GM18520 (cell line): ENCODE results near the gene HAUS6.
A peak's percentile ranks its signal among the peaks of the same experiment; 100 is the strongest.
"Not testable (repeated sequence)": the region's sequence is repeated elsewhere in the genome, so short reads cannot be mapped to it uniquely, and the experiment has no call there.

ENCODE experiments used
- ATAC-seq: cut with Tn5 transposase; IDR thresholded peaks from one replicate; pipeline ENCODE4 v1.9.1; 2021; ENCODE audit not compliant: unreplicated experiment

Gene HAUS6, protein sequence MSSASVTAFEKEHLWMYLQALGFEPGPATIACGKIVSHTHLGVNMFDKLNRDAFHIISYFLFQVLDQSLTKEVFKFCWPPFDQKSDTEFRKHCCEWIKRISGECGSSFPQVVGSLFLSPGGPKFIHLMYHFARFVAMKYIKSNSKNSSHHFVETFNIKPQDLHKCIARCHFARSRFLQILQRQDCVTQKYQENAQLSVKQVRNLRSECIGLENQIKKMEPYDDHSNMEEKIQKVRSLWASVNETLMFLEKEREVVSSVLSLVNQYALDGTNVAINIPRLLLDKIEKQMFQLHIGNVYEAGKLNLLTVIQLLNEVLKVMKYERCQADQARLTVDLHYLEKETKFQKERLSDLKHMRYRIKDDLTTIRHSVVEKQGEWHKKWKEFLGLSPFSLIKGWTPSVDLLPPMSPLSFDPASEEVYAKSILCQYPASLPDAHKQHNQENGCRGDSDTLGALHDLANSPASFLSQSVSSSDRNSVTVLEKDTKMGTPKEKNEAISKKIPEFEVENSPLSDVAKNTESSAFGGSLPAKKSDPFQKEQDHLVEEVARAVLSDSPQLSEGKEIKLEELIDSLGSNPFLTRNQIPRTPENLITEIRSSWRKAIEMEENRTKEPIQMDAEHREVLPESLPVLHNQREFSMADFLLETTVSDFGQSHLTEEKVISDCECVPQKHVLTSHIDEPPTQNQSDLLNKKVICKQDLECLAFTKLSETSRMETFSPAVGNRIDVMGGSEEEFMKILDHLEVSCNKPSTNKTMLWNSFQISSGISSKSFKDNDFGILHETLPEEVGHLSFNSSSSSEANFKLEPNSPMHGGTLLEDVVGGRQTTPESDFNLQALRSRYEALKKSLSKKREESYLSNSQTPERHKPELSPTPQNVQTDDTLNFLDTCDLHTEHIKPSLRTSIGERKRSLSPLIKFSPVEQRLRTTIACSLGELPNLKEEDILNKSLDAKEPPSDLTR

GRCh38 chr9:19102631-19103345 is at the start of gene HAUS6:
Gene HAUS6, minus strand, starts transcription at chr9:19102904. Its CDS starts 253 bp downstream, at chr9:19102651.
- ATAC-seq, result peak; percentile 98

- not testable (repeated sequence) for ATAC-seq
Measured at GRCh38 chr9:19152160-19152498, 49.4 kb upstream of the HAUS6 start.

DNA sequence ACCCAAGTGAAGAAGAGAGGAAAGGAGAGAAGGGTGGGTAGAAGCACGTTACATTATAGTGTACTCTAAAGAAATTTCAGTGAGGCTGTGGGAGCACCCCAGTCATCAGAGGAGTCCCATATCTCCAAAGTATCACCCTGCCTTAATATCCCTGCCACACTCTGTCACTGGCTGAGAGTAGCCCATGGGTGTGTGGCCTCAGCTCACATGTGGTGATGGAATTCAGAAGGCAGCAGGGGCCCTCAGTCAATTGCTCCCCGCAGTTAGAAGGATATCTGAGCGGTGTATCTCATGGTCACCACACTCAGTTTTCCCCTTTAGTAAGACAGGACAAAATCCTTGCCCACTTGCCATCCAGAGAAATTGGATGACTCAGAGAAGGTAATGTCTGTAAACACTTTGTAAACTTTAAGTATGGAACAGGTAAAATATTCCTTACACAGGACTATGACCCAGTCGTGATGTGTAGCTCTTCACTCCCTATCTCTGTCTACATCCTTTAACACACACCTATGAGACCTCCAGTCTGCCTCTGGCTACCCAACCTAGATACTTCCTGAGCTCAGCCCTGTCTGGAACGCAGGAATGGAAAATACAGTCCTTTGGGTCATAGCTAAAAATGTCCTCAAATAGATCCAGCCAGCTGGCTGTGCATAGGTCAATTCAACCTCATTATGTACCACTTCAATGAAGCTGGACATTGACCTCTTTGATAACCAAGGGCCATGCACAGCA is 48.9 kb upstream of the HAUS6 start:
- ATAC-seq, result no peak

DNA sequence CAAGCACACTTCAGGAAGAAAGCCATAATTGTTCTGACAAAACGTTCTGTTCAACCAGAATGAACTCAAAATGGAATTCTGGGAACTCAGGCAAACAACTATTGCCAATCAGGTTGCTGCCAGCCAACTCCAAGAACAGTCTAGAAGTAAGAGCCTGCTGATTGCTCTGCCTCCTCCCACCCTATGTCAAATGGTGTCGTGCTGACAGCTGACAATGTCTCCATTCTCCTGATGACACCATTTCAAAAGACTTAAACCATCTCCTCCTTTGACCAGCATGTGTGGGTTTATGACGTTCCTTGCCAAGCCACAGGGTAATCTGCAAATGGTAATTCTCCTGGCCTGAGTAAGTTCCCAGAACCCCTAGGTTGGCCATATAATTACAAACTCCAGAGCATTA is 46.5 kb upstream of the HAUS6 start:
- no peak for ATAC-seq

GRCh38 chr9:19148187-19148586 is 45.5 kb upstream of the HAUS6 start:
- ATAC-seq, result no peak

- no peak for ATAC-seq
Measured at GRCh38 chr9:19146441-19147024, 43.8 kb upstream of the HAUS6 start.

DNA sequence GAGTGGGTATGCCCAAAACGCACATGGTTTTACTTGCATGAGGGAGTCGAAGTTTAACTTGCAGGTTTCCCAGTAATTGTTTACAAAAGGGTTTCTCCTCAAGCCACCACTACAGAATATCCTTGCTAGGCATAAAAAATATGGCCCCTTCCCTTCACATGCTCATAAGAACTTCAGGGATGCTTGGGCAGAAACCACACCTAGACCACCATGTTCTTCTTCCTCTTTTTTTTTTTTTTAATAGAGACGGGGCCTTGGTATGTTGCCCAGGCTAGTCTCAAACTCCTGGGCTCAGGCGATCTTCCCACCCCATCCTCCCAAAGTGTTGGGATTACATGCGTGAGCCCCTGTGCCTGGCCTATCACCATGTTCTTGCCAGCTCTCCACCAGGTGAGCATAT is 43.2 kb upstream of the HAUS6 start:
- ATAC-seq, result no peak

GRCh38 chr9:19140259-19140658 is 37.6 kb upstream of the HAUS6 start:
- no peak for ATAC-seq

- ATAC-seq, result no peak
Measured at GRCh38 chr9:19138084-19138483, 35.4 kb upstream of the HAUS6 start.

DNA sequence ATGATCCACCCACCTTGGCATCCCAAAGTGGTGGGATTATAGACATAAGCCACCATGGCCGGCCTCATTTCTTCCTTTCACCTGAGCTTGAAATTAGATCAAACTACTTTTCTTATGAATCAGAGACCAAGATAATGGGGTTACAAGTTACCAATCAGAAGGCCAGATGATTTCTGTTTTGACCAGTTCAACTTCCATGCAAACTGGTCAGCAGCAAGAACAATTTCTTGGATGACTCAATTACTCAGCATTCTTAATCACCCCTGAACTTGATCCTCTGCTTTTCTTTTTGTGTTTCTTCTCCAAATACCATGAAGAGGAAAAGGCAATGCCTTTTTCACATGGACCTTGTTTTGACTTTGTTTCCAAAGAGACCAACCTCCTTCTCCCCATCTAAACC is 34.6 kb upstream of the HAUS6 start:
- ATAC-seq, result no peak

GRCh38 chr9:19136129-19136528 is 33.4 kb upstream of the HAUS6 start:
- ATAC-seq, result no peak

- ATAC-seq, result no peak
Measured at GRCh38 chr9:19133549-19134345, 31.0 kb upstream of the HAUS6 start.

DNA sequence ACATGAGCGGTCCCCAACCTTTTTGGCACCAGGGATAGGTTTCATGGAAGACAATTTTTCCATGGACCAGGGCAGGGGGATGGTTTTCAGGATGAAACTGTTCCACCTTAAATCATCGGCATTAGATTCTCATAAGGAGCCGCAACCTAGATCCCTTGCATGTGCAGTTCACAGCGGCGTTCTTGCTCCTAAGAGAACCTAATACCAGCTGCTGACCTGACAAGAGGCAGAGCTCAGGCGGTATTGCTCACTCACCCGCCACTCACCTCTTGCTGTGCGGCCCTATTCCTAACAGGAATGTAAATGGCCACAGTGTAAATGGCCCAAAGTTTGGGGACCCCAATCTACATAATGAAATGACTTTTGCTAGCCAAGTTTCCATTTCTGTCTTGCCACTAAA is 27.7 kb upstream of the HAUS6 start:
- ATAC-seq, result no peak

DNA sequence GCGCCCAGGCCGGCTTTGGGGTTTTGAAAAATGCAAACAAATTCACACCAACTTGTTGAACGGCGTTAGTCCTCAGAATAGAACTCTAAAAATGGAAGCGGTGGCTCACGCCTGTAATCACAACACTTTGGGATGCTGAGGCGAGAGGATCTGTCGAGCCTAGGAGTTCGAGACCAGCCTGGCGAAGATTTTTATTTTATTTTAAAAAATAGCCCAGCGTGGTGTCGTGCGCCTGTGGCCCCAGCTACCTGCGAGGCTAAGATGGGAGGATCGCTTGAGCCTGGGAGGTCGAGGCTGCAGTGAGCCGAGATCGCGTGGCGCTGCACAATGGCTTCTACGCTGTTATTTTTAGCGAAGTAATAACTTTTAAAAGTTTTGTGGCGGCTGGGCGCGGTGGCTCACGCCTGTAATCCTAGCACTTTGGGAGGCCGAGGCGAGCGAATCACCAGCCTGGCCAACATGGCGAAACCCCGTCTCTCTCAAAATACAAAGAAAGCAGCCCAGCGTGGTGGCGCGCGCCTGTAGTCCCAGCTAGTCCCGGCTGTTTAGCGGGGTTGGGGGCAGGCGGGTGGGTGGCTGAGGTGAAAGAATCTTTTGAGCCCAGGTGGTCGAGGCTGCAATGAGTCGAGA is 25.3 kb upstream of the HAUS6 start:
- ATAC-seq, result peak; percentile 1

DNA sequence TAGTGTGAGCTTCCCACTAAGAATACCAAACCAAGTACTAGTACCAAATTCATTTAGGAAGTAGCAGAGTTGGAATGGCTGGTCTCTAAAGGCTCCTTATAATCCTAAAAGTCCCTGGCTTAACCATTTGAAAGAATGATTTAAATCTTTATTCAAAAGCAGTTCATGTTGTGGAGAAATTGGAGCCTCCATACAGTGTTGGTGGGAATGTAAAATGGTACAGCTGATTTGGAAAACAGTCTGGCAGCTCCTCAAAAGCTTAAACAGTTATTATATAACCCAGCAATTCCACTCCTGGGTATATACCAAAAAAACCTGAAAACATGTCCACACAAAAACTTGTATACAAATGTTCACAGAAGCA is 21.7 kb upstream of the HAUS6 start:
- ATAC-seq, result no peak

- ATAC-seq, result no peak
Measured at GRCh38 chr9:19122490-19123042, 19.9 kb upstream of the HAUS6 start.

GRCh38 chr9:19120877-19121276 is 18.2 kb upstream of the HAUS6 start:
- ATAC-seq, result no peak

DNA sequence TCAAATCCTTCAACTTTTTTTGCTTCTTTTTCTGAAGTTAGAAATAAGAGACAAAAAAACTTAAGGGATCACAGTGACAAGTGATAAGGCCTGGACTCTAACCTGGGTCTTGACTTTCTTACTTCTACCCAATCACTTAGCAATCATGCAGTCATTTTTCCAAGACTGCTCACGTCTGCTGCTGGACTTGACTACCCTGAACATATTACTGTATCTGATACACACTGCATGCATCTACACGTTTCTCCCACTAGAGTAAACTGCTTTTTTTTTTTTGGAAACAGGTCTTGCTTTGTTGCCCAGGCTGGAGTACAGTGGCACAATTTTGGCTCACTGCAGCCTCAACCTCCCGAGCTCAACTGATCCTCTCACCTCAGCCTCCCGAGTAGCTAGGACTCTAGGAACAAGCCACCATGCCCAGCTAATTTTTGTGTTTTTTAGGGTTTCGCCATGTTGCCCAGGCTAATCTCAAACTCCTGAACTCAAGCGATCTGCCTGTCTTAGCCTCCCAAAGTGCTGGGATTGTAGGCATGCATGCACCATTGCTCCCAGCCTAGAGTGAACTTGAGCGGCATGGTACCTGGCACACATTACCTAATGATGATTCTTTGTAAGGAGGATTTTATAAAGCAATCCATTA is 17.2 kb upstream of the HAUS6 start:
- no peak for ATAC-seq
